Erythroblast (primary cell): ENCODE measurements around the gene GPS2.

Source experiments
- GATA1 ChIP-seq: IDR thresholded peaks from 2 replicates; pipeline ENCODE4 v1.6.1; 2011; ENCODE audit warnings: low read depth, mild to moderate bottlenecking, control low read depth, low read length, moderate library complexity
- POLR2A ChIP-seq: IDR thresholded peaks from 2 replicates; pipeline ENCODE4 v1.6.1; 2011; ENCODE audit warnings: mild to moderate bottlenecking, low read length

DNA sequence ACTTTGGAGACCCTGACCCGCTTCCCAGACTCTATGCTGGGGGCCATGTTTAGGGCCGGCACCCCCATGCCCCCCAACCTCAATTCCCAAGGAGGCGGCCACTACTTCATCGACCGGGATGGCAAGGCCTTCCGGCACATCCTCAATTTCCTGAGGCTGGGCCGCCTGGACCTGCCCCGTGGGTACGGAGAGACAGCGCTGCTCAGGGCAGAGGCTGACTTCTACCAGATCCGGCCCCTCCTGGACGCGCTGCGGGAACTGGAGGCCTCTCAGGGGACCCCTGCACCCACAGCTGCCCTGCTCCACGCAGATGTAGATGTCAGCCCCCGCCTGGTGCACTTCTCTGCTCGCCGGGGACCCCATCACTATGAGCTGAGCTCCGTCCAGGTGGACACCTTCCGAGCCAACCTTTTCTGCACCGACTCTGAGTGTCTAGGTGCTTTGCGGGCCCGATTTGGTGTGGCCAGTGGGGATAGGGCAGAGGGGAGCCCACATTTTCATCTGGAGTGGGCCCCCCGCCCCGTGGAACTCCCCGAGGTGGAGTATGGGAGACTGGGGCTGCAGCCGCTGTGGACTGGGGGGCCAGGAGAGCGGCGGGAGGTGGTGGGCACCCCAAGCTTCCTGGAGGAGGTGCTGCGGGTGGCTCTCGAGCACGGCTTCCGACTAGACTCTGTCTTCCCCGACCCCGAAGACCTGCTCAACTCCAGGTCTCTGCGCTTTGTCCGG lies 37.9 kb upstream of the GPS2 start:
- TF ChIP-seq POLR2A (no peak), GATA1 (no peak)
